Measurements from ENCODE around the gene CLDN9.

DNA sequence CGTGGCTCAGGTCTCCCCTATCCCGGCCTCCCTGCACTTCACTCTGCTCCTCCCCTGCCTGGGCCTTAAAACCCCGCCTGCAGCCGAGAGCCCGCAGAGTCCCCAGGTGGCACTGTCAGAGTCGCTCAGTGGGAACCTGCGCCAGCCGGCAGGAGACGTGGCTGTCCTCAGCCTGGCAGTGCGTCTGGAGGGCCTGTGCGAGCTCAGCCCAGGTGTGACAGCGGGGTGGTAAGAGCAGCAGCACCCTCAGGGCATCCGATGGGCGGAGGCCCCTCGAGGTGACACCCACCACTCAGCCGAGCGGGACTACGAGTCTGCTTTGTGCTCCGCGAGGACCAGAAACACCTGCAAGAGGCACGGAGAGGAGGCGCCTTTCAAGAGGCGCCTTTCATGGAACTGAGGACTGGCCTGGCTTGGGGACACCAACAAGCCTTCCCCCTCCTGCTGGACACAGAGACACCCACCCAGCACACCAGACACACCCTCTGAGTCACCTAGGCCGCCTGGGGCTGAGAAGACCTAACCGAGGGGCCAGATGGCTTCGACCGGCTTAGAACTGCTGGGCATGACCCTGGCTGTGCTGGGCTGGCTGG lies at the start of gene CLDN9:
- TF ChIP-seq, protein P1, sequence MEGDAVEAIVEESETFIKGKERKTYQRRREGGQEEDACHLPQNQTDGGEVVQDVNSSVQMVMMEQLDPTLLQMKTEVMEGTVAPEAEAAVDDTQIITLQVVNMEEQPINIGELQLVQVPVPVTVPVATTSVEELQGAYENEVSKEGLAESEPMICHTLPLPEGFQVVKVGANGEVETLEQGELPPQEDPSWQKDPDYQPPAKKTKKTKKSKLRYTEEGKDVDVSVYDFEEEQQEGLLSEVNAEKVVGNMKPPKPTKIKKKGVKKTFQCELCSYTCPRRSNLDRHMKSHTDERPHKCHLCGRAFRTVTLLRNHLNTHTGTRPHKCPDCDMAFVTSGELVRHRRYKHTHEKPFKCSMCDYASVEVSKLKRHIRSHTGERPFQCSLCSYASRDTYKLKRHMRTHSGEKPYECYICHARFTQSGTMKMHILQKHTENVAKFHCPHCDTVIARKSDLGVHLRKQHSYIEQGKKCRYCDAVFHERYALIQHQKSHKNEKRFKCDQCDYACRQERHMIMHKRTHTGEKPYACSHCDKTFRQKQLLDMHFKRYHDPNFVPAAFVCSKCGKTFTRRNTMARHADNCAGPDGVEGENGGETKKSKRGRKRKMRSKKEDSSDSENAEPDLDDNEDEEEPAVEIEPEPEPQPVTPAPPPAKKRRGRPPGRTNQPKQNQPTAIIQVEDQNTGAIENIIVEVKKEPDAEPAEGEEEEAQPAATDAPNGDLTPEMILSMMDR (IDR thresholded peaks at IDR 0.05): no peak
- no peak for TF ChIP-seq POLR2A (IDR thresholded peaks at IDR 0.05)

All from heart left ventricle (tissue), 13 donors.